ENCODE measurements around the gene ZNF618. TPM values are rescaled to one million over a fixed set of nuclear protein-coding genes. Genes with fewer than 3 reads are reported as not detected.

ZNF618 gene
- total RNA-seq, 1 experiment from 2014 or later, result 29.4 TPM

GRCh38 chr9:113916931-113917330 is 40.8 kb downstream of the ZNF618 start:
- Histone ChIP-seq H3K27ac (ENCODE audit: low read depth, low read length, poor library complexity, severe bottlenecking) (no peak overlapping the region), H3K9me3 (ENCODE audit: low read depth, low read length, poor library complexity, severe bottlenecking) (no peaks in the 10 kb centered on the region), H3K27me3 (replicated peaks; ENCODE audit: insufficient read depth, low read depth, low read length, poor library complexity) (no peaks in the 10 kb centered on the region), H3K4me1 (ENCODE audit: insufficient read depth, low read length, poor library complexity, severe bottlenecking) (peaks cover 7% of the 10 kb centered on the region), H3K36me3 (ENCODE audit: insufficient read depth, low read length, poor library complexity, severe bottlenecking) (no peaks in the 10 kb centered on the region), H3K4me3 (ENCODE audit: low read depth, low read length, poor library complexity, severe bottlenecking) (no peak overlapping the region)
- TF ChIP-seq CTCF (conservative IDR thresholded peaks at IDR 0.05; ENCODE audit: low read depth, low read length) (no peak), EZH2 (IDR thresholded peaks at IDR 0.05; ENCODE audit: borderline replicate concordance, low read depth, low read length, poor library complexity, severe bottlenecking) (no peak)
- ChIA-PET CTCF (no interaction called here), POLR2A (ENCODE audit: low non-redundant PET) (no interaction called here)
- intact Hi-C loops (cut with micrococcal nuclease; ENCODE audit: unreplicated experiment), result no loop called here
- no peak for DNase-seq (ENCODE audit: low spot score)
- BruUV-seq (replicated peaks), result no TSS peak

- no peak for TF ChIP-seq EZH2 (IDR thresholded peaks at IDR 0.05; ENCODE audit: borderline replicate concordance, low read depth, low read length, poor library complexity, severe bottlenecking)
- no peak for TF ChIP-seq CTCF (conservative IDR thresholded peaks at IDR 0.05; ENCODE audit: low read depth, low read length)
- no peak for DNase-seq (ENCODE audit: low spot score)
- Histone ChIP-seq H3K9me3 (ENCODE audit: low read depth, low read length, poor library complexity, severe bottlenecking) (peaks cover 7% of the 10 kb centered on the region), H3K27me3 (replicated peaks; ENCODE audit: insufficient read depth, low read depth, low read length, poor library complexity) (no peaks in the 10 kb centered on the region), H3K27ac (ENCODE audit: low read depth, low read length, poor library complexity, severe bottlenecking) (no peak overlapping the region), H3K4me1 (ENCODE audit: insufficient read depth, low read length, poor library complexity, severe bottlenecking) (no peaks in the 10 kb centered on the region), H3K4me3 (ENCODE audit: low read depth, low read length, poor library complexity, severe bottlenecking) (no peak overlapping the region), H3K36me3 (ENCODE audit: insufficient read depth, low read length, poor library complexity, severe bottlenecking) (no peaks in the 10 kb centered on the region)
- intact Hi-C loops (cut with micrococcal nuclease; ENCODE audit: unreplicated experiment), result no loop called here
- no TSS peak for BruUV-seq (replicated peaks)
- ChIA-PET CTCF (no interaction called here), POLR2A (ENCODE audit: low non-redundant PET) (no interaction called here)
Measured at GRCh38 chr9:113918697-113919350, 42.7 kb downstream of the ZNF618 start.

- Histone ChIP-seq H3K4me3 (ENCODE audit: low read depth, low read length, poor library complexity, severe bottlenecking) (no peak overlapping the region), H3K36me3 (ENCODE audit: insufficient read depth, low read length, poor library complexity, severe bottlenecking) (no peaks in the 10 kb centered on the region), H3K4me1 (ENCODE audit: insufficient read depth, low read length, poor library complexity, severe bottlenecking) (no peaks in the 10 kb centered on the region), H3K27ac (ENCODE audit: low read depth, low read length, poor library complexity, severe bottlenecking) (no peak overlapping the region), H3K9me3 (ENCODE audit: low read depth, low read length, poor library complexity, severe bottlenecking) (peaks cover 7% of the 10 kb centered on the region), H3K27me3 (replicated peaks; ENCODE audit: insufficient read depth, low read depth, low read length, poor library complexity) (no peaks in the 10 kb centered on the region)
- TF ChIP-seq EZH2 (IDR thresholded peaks at IDR 0.05; ENCODE audit: borderline replicate concordance, low read depth, low read length, poor library complexity, severe bottlenecking) (no peak), CTCF (conservative IDR thresholded peaks at IDR 0.05; ENCODE audit: low read depth, low read length) (no peak)
- intact Hi-C loops (cut with micrococcal nuclease; ENCODE audit: unreplicated experiment), result no loop called here
- CTCF ChIA-PET, result no interaction called here
- BruUV-seq (replicated peaks), result no TSS peak
- POLR2A ChIA-PET (ENCODE audit: low non-redundant PET), result no interaction called here
- no peak for DNase-seq (ENCODE audit: low spot score)
Measured at GRCh38 chr9:113919382-113919781, 43.3 kb downstream of the ZNF618 start.

Measured in A673 (cell line).